OCI-LY3 (cell line): ENCODE measurements around the gene CD72.
"Not testable (repeated sequence)": the region's sequence is repeated elsewhere in the genome, so short reads cannot be mapped to it uniquely, and the experiment has no call there.

Source experiments
- CTCF ChIP-seq: fragments of 200-600, 300-600 bp; sonication (generic); IDR thresholded peaks from 2 replicates; pipeline ENCODE4 v1.5.1; 2014; ENCODE audit warnings: antibody characterized with exemption, low read length, low read depth
- EZH2phosphoT487 ChIP-seq: fragments of 200-600 bp; shearing (Covaris generic); IDR thresholded peaks from 2 replicates; pipeline ENCODE4 v1.6.1; 2018; ENCODE audit warnings: antibody characterized with exemption, mixed run types, low read depth

GRCh38 chr9:35645736-35646135, 27.5 kb upstream of the CD72 start:
- TF ChIP-seq CTCF, EZH2phosphoT487: not testable (repeated sequence)
